Mesenchymal stem cell (in vitro differentiated cells and primary cell): ENCODE data around the gene GXYLT1.
A peak's percentile ranks its signal among the peaks of the same experiment; 100 is the strongest.

Source experiments
- DNase-seq: peaks from one replicate; pipeline ENCODE4 v3.0.0-alpha.2; 2013
- H2AFZ ChIP-seq: one replicate; pipeline ENCODE4 v1.6.1; 2013; ENCODE audit warnings: low read depth, mild to moderate bottlenecking, control low read depth, inconsistent platforms, low read length, moderate library complexity
- H2AK5ac ChIP-seq: 2 replicates; pipeline ENCODE4 v1.6.1; 2013; ENCODE audit warnings: low read length, moderate library complexity, mild to moderate bottlenecking, inconsistent platforms; ENCODE audit not compliant: severe bottlenecking
- H2BK120ac ChIP-seq: one replicate; pipeline ENCODE4 v1.6.1; 2013; ENCODE audit warnings: low read depth, mild to moderate bottlenecking, inconsistent platforms, low read length, moderate library complexity
- H2BK12ac ChIP-seq, 2 experiments: one replicate each; pipeline ENCODE4 v1.6.1; 2013; ENCODE audit warnings: inconsistent platforms in 2 of 2, low read length in 2 of 2, mild to moderate bottlenecking in 2 of 2, moderate library complexity in 2 of 2, control low read depth in 1 of 2
- H2BK15ac ChIP-seq: one replicate; pipeline ENCODE4 v1.6.1; 2013; ENCODE audit warnings: mild to moderate bottlenecking, low read depth, inconsistent platforms; ENCODE audit not compliant: poor library complexity, severe bottlenecking
- H2BK5ac ChIP-seq: 2 replicates; pipeline ENCODE4 v1.6.1; 2013; ENCODE audit warnings: low read depth, mild to moderate bottlenecking, low read length, control low read depth, inconsistent platforms; ENCODE audit not compliant: poor library complexity, severe bottlenecking
- H3K14ac ChIP-seq, 2 experiments: one replicate each; pipeline ENCODE4 v1.6.1; 2013; ENCODE audit warnings: inconsistent platforms in 2 of 2, low read length in 2 of 2, control low read depth in 1 of 2, mild to moderate bottlenecking in 1 of 2, moderate library complexity in 1 of 2
- H3K18ac ChIP-seq, 2 experiments: one replicate each; pipeline ENCODE4 v1.6.1; 2013; ENCODE audit warnings: inconsistent platforms in 2 of 2, low read length in 2 of 2, control low read depth in 1 of 2, low read depth in 1 of 2, mild to moderate bottlenecking in 1 of 2
- H3K23ac ChIP-seq, 2 experiments: one replicate each; pipeline ENCODE4 v1.6.1; 2013; ENCODE audit warnings: inconsistent platforms in 2 of 2, low read length in 2 of 2, mild to moderate bottlenecking in 2 of 2, moderate library complexity in 2 of 2, control low read depth in 1 of 2
- H3K27ac ChIP-seq: 2 replicates; pipeline ENCODE4 v1.5.1; 2013; ENCODE audit warnings: mild to moderate bottlenecking, moderate library complexity, low read length, control low read depth, inconsistent platforms; ENCODE audit not compliant: poor library complexity, severe bottlenecking
- H3K27me3 ChIP-seq, 2 experiments: 2 replicates each; pipeline versions ENCODE4 v1.6.1 to v1.7.0; 2013; ENCODE audit warnings: low read length in 2 of 2, mild to moderate bottlenecking in 2 of 2, moderate library complexity in 2 of 2, control low read depth in 1 of 2, inconsistent platforms in 1 of 2; ENCODE audit not compliant: control insufficient read depth in 1 of 2, insufficient read depth in 1 of 2
- H3K36me3 ChIP-seq, 2 experiments: 2 replicates each; pipeline versions ENCODE4 v1.6.1 to v1.7.0; 2013; ENCODE audit warnings: low read length in 2 of 2, control low read depth in 1 of 2, inconsistent platforms in 1 of 2, low read depth in 1 of 2, mild to moderate bottlenecking in 1 of 2; ENCODE audit not compliant: insufficient read depth in 2 of 2, control insufficient read depth in 1 of 2
- H3K4ac ChIP-seq, 2 experiments: one replicate each; pipeline ENCODE4 v1.6.1; 2013; ENCODE audit warnings: inconsistent platforms in 2 of 2, low read length in 2 of 2, mild to moderate bottlenecking in 2 of 2, moderate library complexity in 2 of 2, control low read depth in 1 of 2, low read depth in 1 of 2
- H3K4me1 ChIP-seq: 2 replicates; pipeline ENCODE4 v1.6.1; 2013; ENCODE audit warnings: low read depth, low read length, control low read depth; ENCODE audit not compliant: control insufficient read depth, insufficient read depth
- H3K4me2 ChIP-seq: 2 replicates; pipeline ENCODE4 v1.6.1; 2013; ENCODE audit warnings: low read length, mild to moderate bottlenecking, inconsistent platforms; ENCODE audit not compliant: poor library complexity, severe bottlenecking
- H3K4me3 ChIP-seq, 2 experiments: 2 replicates each; pipeline versions ENCODE4 v1.5.1 to v1.7.0; 2013; ENCODE audit warnings: low read length in 2 of 2, mild to moderate bottlenecking in 2 of 2, control low read depth in 1 of 2, low read depth in 1 of 2; ENCODE audit not compliant: insufficient read depth in 1 of 2
- H3K79me1 ChIP-seq: replicated peaks from 2 replicates; pipeline ENCODE4 v1.6.1; 2013; ENCODE audit warnings: mild to moderate bottlenecking, control low read depth, low read length, inconsistent platforms; ENCODE audit not compliant: poor library complexity, severe bottlenecking
- H3K9ac ChIP-seq: 2 replicates; pipeline ENCODE4 v1.7.0; 2013; ENCODE audit warnings: mild to moderate bottlenecking, low read length, moderate library complexity
- H3K9me3 ChIP-seq: 2 replicates; pipeline ENCODE4 v1.7.0; 2013; ENCODE audit warnings: mild to moderate bottlenecking, low read length; ENCODE audit not compliant: control insufficient read depth
- H4K8ac ChIP-seq: one replicate; pipeline ENCODE4 v1.6.1; 2013; ENCODE audit warnings: inconsistent platforms, mild to moderate bottlenecking, low read length, moderate library complexity
- H4K91ac ChIP-seq: one replicate; pipeline ENCODE4 v1.6.1; 2013; ENCODE audit warnings: mild to moderate bottlenecking, low read length, inconsistent platforms
- WGBS: methylation state at CpG from one replicate; pipeline ENCODE4 v1.1.7; 2013; ENCODE audit warnings: mixed read lengths; 5-methylcytosine and 5-hydroxymethylcytosine counted together

Gene GXYLT1

DNA sequence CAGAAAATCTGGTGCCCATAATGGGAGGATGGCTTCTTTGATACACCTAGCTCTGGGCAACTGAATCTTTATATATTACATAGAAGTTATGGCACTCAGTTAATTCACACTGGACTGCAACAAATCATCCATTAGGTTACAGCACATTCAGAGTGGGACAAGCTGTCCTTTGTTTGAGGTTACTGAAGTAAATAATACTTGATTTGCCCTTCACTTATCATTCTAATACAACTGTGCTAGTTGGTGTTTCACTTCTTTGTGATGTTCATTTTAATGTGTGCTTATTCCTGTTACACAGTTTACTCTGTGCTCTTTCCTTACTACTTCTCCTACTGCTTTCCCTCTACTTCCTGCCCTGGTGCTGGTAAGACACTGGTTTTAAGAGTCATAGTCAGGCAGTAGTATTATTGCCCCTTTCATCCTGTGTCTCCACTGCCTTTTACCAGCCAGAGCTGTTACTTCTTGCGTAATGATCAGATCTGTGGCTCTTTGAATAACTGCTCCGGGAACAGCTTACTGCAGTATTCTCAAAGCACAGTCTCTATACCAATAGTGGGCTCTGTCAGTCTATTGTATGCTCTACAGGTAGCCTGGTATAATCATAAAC lies 36.4 kb upstream of the GXYLT1 start:
- Histone ChIP-seq H4K8ac (no peak overlapping the region), H3K14ac (no peak overlapping the region), H3K27ac (no peak overlapping the region), H3K4me2 (no peak overlapping the region), H3K4ac (no peak overlapping the region), H2BK5ac (no peak overlapping the region), H3K9ac (no peak overlapping the region), H2AFZ (no peak overlapping the region), H2BK120ac (no peak overlapping the region), H3K4me1 (no peaks in the 10 kb centered on the region), H3K23ac (no peak overlapping the region), H2BK12ac (no peak overlapping the region), H2AK5ac (no peak overlapping the region), H3K4me3 (no peak overlapping the region), H3K79me1 (peaks cover 30% of the 10 kb centered on the region), H2BK15ac (no peak overlapping the region), H3K27me3 (no peaks in the 10 kb centered on the region), H3K18ac (no peak overlapping the region), H3K36me3 (peaks cover 7 to 23% of the 10 kb centered on the region in 2 experiments), H3K9me3 (no peaks in the 10 kb centered on the region), H4K91ac (no peak overlapping the region)
- peak; percentile 59 for DNase-seq
- WGBS: 67% methylated on average over 1 of the region's 2 CpGs

DNA sequence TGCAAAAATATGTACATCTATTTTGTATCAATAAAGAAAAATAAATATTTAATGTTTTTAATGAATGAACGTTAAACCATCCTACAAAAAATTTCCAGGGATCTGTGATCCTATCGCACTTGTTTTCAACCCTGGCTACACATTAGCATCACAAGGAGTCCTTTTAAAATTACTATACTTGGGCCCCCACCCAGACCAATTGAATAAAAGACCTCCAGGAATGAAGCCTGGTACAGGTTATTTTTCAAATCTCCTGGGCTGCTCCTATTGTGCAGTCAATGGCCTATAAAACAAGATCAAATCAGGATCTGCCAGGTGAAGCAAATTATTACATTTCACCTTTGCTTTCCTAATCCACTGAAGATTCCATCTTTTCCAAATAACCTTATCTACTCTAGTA lies 33.4 kb upstream of the GXYLT1 start:
- Histone ChIP-seq H3K4ac (no peak overlapping the region), H4K91ac (no peak overlapping the region), H2AK5ac (no peak overlapping the region), H2BK120ac (no peak overlapping the region), H2BK12ac (no peak overlapping the region), H3K18ac (no peak overlapping the region), H3K36me3 (peaks cover 4 to 22% of the 10 kb centered on the region in 2 experiments), H3K4me1 (no peaks in the 10 kb centered on the region), H3K27me3 (no peaks in the 10 kb centered on the region), H2BK15ac (no peak overlapping the region), H3K27ac (no peak overlapping the region), H3K79me1 (peaks cover 32% of the 10 kb centered on the region), H3K4me2 (no peak overlapping the region), H4K8ac (no peak overlapping the region), H3K9ac (no peak overlapping the region), H3K9me3 (no peaks in the 10 kb centered on the region), H2BK5ac (no peak overlapping the region), H3K14ac (no peak overlapping the region), H2AFZ (no peak overlapping the region), H3K23ac (no peak overlapping the region), H3K4me3 (no peak overlapping the region)
- DNase-seq: no peak
- WGBS: 92% methylated on average over 2 of the region's 2 CpGs

DNA sequence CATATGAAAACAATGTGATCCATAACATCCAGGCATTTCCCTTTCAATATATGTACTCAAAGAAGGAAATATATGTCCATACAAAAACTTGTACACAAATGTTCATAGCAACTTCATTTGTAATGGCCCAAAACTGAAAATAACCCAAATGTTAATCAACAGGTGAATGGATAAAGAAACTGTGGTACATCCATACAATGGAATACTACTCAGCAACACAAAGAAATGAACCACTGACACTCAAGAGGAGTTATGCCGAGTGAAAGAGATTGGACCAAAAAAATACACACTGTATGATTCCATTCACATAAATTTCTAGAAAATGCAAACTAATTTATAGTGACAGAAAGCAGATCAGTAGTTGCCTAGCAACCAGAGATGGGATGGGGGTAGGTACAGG lies 30.3 kb upstream of the GXYLT1 start:
- H3K4me2 ChIP-seq: no peak overlapping the region
- no peak overlapping the region for H3K4me3 ChIP-seq
- no peak overlapping the region for H2BK12ac ChIP-seq
- no peak for DNase-seq
- no peak overlapping the region for H3K9ac ChIP-seq
- H3K23ac ChIP-seq: no peak overlapping the region
- H3K4me1 ChIP-seq: no peaks in the 10 kb centered on the region
- no peak overlapping the region for H3K18ac ChIP-seq
- no peak overlapping the region for H4K8ac ChIP-seq
- WGBS: no CpG with 5 or more reads among the region's 1 CpG
- H4K91ac ChIP-seq: no peak overlapping the region
- H3K14ac ChIP-seq: no peak overlapping the region
- H2BK120ac ChIP-seq: no peak overlapping the region
- no peak overlapping the region for H2BK15ac ChIP-seq
- no peak overlapping the region for H2AFZ ChIP-seq
- no peaks in the 10 kb centered on the region for H3K9me3 ChIP-seq
- H2BK5ac ChIP-seq: no peak overlapping the region
- no peak overlapping the region for H3K27ac ChIP-seq
- H2AK5ac ChIP-seq: no peak overlapping the region
- no peak overlapping the region for H3K4ac ChIP-seq
- H3K36me3 ChIP-seq: peaks cover 7 to 23% of the 10 kb centered on the region in 2 experiments
- no peaks in the 10 kb centered on the region for H3K27me3 ChIP-seq
- peaks cover 33% of the 10 kb centered on the region for H3K79me1 ChIP-seq

DNA sequence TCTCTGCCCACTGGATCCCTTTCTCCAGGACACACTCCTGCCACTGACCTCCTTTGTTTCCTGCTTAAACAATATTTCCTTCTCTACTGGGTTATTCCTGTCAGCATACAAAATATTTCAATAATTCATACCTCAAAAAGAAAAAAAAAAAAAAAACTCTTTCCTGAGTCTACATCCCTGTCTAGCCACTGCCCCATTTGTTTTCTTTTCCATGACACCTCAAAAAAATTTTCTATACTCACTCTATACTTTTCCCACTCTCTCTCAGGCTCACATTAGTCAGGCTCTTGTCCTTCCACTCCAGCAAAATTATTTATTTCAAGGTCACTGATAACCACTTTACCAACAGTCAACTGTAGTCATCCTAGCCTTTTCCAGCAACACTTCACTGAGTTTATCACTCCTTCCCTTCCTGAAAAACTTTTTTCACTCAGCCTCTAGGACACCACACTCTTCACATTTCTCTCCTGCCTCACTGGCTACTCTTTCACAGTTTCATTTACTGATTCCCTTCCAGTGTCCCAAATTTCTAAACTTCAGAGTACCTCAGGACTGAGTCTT lies 29.4 kb upstream of the GXYLT1 start:
- Histone ChIP-seq H2BK15ac (no peak overlapping the region), H3K79me1 (peaks cover 32% of the 10 kb centered on the region), H2AK5ac (no peak overlapping the region), H3K14ac (no peak overlapping the region), H3K18ac (no peak overlapping the region), H3K4me3 (no peak overlapping the region), H3K36me3 (peaks cover 7 to 21% of the 10 kb centered on the region in 2 experiments), H2BK12ac (no peak overlapping the region), H3K9me3 (no peaks in the 10 kb centered on the region), H4K8ac (no peak overlapping the region), H4K91ac (no peak overlapping the region), H3K9ac (no peak overlapping the region), H3K27ac (no peak overlapping the region), H2BK120ac (no peak overlapping the region), H2AFZ (no peak overlapping the region), H3K4me1 (no peaks in the 10 kb centered on the region), H2BK5ac (no peak overlapping the region), H3K23ac (no peak overlapping the region), H3K4me2 (no peak overlapping the region), H3K27me3 (no peaks in the 10 kb centered on the region), H3K4ac (no peak overlapping the region)
- DNase-seq: no peak
